H1 (cell line): Measurements from ENCODE around the gene LCN12. TPM values are rescaled to one million over a fixed set of nuclear protein-coding genes. Genes with fewer than 3 reads are reported as not detected.

ENCODE experiments used
- EGR1 ChIP-seq: IDR thresholded peaks from 2 replicates; pipeline ENCODE4 v1.6.1; 2011; ENCODE audit warnings: low read depth, low read length, borderline replicate concordance
- SIN3A ChIP-seq, 2 experiments: IDR thresholded peaks in 1 of 2; conservative IDR thresholded peaks in 1 of 2; 2 replicates each; pipeline ENCODE4 v1.6.1; 2011 to 2012; ENCODE audit warnings: low read length in 2 of 2, improper control_type of control experiment in 1 of 2, low read depth in 1 of 2, mild to moderate bottlenecking in 1 of 2
- polyA plus RNA-seq, 7 experiments: library from polyadenylated mRNA; depleted of rRNA in 3 of 7; stranded (reverse) in 5 of 7; unstranded in 2 of 7; fragments of >200 nt in 5 of 7; fragments of 200-250 nt in 2 of 7; gene quantifications; 1 replicate in 5 of 7; 2 replicates in 1 of 7; 4 replicates in 1 of 7; pipeline versions ENCODE4 v1.2.1 to v1.2.3, GENCODE V29; 2011 to 2013; ENCODE audit warnings: missing spikeins in 2 of 7, mixed read lengths in 2 of 7
- total RNA-seq: library from RNA; stranded (reverse); fragmentation: NEBNext Ultra II Directional; extraction: Animal tissue kit (Norgen Biotek cat#: 25700); gene quantifications from 2 replicates; pipeline ENCODE4 v1.2.1, GENCODE V29; 2021
- TF ChIP-seq, protein P1 (sequence below): IDR thresholded peaks from 2 replicates; pipeline ENCODE4 v1.6.1; 2012; ENCODE audit warnings: inconsistent platforms

Gene LCN12
- total and polyA plus RNA-seq, 2 of the 8 experiments (the other 6 are each of a cell fraction or from before 2014, with no cell fraction given) = 1.1 to 1.7 TPM

- TF ChIP-seq, protein P1, sequence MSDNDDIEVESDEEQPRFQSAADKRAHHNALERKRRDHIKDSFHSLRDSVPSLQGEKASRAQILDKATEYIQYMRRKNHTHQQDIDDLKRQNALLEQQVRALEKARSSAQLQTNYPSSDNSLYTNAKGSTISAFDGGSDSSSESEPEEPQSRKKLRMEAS = peak; percentile 76; the same call in 1 of the 2 replicates
- TF ChIP-seq SIN3A (conservative IDR thresholded peaks at IDR 0.05 in 1 of 2, IDR thresholded peaks at IDR 0.05 in 1 of 2; ENCODE audit: low read depth in 1 of 2, low read length in 2 of 2) (peak in 1 of 2 experiments; percentile 64; a peak in 1 of 4 replicates), EGR1 (no peak)
These were observed 23.6 kb downstream of the LCN12 start (continued) for GRCh38 chr9:136975644-136976043.
